GM12891 (cell line): ENCODE measurements around the gene USH2A.

Experiments used
- POLR2A ChIP-seq: IDR thresholded peaks from 2 replicates; pipeline ENCODE4 v1.6.1; 2011; ENCODE audit warnings: low read depth, low read length, control low read depth
- POLR2AphosphoS5 ChIP-seq: IDR thresholded peaks from 2 replicates; pipeline ENCODE4 v1.6.1; 2011; ENCODE audit warnings: low read depth, low read length, control low read depth
- TAF1 ChIP-seq: IDR thresholded peaks from 2 replicates; pipeline ENCODE4 v1.6.1; 2011; ENCODE audit warnings: low read depth, low read length, control low read depth

- TF ChIP-seq POLR2A (no peak), TAF1 (no peak), POLR2AphosphoS5 (no peak)
These were observed 13.2 kb downstream of the USH2A start for GRCh38 chr1:216410026-216410425.
